HEK293 (cell line): ENCODE data around the gene DLX5.

ENCODE experiments used
- CTCF ChIA-PET: fragments of 350-600 bp; formaldehyde crosslinking; extraction: SDS; loops from one replicate; lab custom pipeline; 2021; ENCODE audit warnings: antibody characterized with exemption; lab: Yijun Ruan, JAX
- POLR2A ChIA-PET: fragments of 300-600 bp; formaldehyde crosslinking; extraction: SDS; loops from one replicate; lab custom pipeline; 2020; ENCODE audit warnings: antibody characterized with exemption, inconsistent platforms; lab: Yijun Ruan, JAX
- H3K27ac ChIP-seq: fragments of 200-500 bp; sonication (Bioruptor generic); 2 replicates; pipeline ENCODE4 v1.5.1; 2014; ENCODE audit warnings: low read depth, low read length, control low read depth, inconsistent platforms; ENCODE audit errors: extremely low read depth
- H3K36me3 ChIP-seq, 2 experiments: fragments of 200-500 bp in 1 of 2; sonication (Bioruptor generic) in 1 of 2; 1 replicate in 1 of 2; 2 replicates in 1 of 2; pipeline ENCODE4 v1.5.1; 2014 to 2017; ENCODE audit warnings: inconsistent platforms in 2 of 2, low read length in 2 of 2; ENCODE audit not compliant: control insufficient read depth in 2 of 2, insufficient read depth in 1 of 2
- H3K4me1 ChIP-seq: fragments of 200-500 bp; sonication (Bioruptor generic); 2 replicates; pipeline ENCODE4 v1.5.1; 2014; ENCODE audit warnings: mild to moderate bottlenecking, low read length, inconsistent platforms; ENCODE audit not compliant: control insufficient read depth, insufficient read depth
- H3K4me3 ChIP-seq: 2 replicates; pipeline ENCODE4 v1.5.1; 2011; ENCODE audit warnings: low read depth, mild to moderate bottlenecking, control low read depth, low read length, moderate library complexity
- H3K9me3 ChIP-seq: fragments of 200-500 bp; sonication (Bioruptor generic); 2 replicates; pipeline ENCODE4 v1.5.1; 2014; ENCODE audit warnings: low read depth, low read length, inconsistent platforms; ENCODE audit not compliant: control insufficient read depth, insufficient read depth
- GLIS1 ChIP-seq: fragments of 450-650 bp; formaldehyde crosslinking; IDR thresholded peaks from 2 replicates; pipeline ENCODE4 v1.5.1; 2016; ENCODE audit warnings: missing biosample characterization, missing genetic modification characterization
- SETDB1 ChIP-seq: IDR thresholded peaks from one replicate; pipeline ENCODE4 v1.6.1; 2017; ENCODE audit warnings: mild to moderate bottlenecking, low read length, moderate library complexity, mixed read lengths; ENCODE audit not compliant: insufficient read length
- TCF7L2 ChIP-seq: IDR thresholded peaks from 2 replicates; pipeline ENCODE4 v1.6.1; 2011; ENCODE audit warnings: low read depth, mild to moderate bottlenecking, inconsistent platforms, low read length, moderate library complexity, borderline replicate concordance
- TRIM28 ChIP-seq: IDR thresholded peaks from 2 replicates; pipeline ENCODE4 v1.6.1; 2011; ENCODE audit warnings: low read length, control low read depth, borderline replicate concordance
- ZBTB1 ChIP-seq: fragments of 450-650 bp; formaldehyde crosslinking; IDR thresholded peaks from 2 replicates; pipeline ENCODE4 v1.5.1; 2016; ENCODE audit warnings: missing biosample characterization, missing genetic modification characterization
- ZBTB48 ChIP-seq: fragments of 450-650 bp; formaldehyde crosslinking; IDR thresholded peaks from 2 replicates; pipeline ENCODE4 v1.5.1; 2016; ENCODE audit warnings: missing biosample characterization, missing genetic modification characterization
- ZBTB7A ChIP-seq: fragments of 450-650 bp; formaldehyde crosslinking; IDR thresholded peaks from 2 replicates; pipeline ENCODE4 v1.5.1; 2016; ENCODE audit warnings: low read depth, missing biosample characterization, missing genetic modification characterization
- ZFP3 ChIP-seq: fragments of 450-650 bp; formaldehyde crosslinking; IDR thresholded peaks from 2 replicates; pipeline ENCODE4 v1.5.1; 2016; ENCODE audit warnings: low read depth, missing biosample characterization, missing genetic modification characterization
- ZFP37 ChIP-seq: fragments of 450-650 bp; formaldehyde crosslinking; IDR thresholded peaks from 2 replicates; pipeline ENCODE4 v1.5.1; 2016; ENCODE audit warnings: missing biosample characterization, missing genetic modification characterization
- ZFP41 ChIP-seq: fragments of 450-650 bp; formaldehyde crosslinking; IDR thresholded peaks from 2 replicates; pipeline ENCODE4 v1.5.1; 2016; ENCODE audit warnings: missing biosample characterization, missing genetic modification characterization, borderline replicate concordance
- ZNF202 ChIP-seq: fragments of 450-650 bp; formaldehyde crosslinking; IDR thresholded peaks from 2 replicates; pipeline ENCODE4 v1.5.1; 2016; ENCODE audit warnings: missing biosample characterization, missing genetic modification characterization, borderline replicate concordance
- ZNF37A ChIP-seq: fragments of 450-650 bp; IDR thresholded peaks from 2 replicates; pipeline ENCODE4 v1.5.1; 2018; ENCODE audit warnings: missing biosample characterization, missing genetic modification characterization
- ZNF394 ChIP-seq: fragments of 450-650 bp; formaldehyde crosslinking; IDR thresholded peaks from 2 replicates; pipeline ENCODE4 v1.5.1; 2016; ENCODE audit warnings: missing biosample characterization, missing genetic modification characterization, mild to moderate bottlenecking, moderate library complexity, borderline replicate concordance
- ZNF426 ChIP-seq: fragments of 450-650 bp; formaldehyde crosslinking; IDR thresholded peaks from 2 replicates; pipeline ENCODE4 v1.5.1; 2017; ENCODE audit warnings: missing biosample characterization, missing genetic modification characterization, mild to moderate bottlenecking, inconsistent platforms, moderate library complexity
- ZNF473 ChIP-seq: fragments of 450-650 bp; formaldehyde crosslinking; IDR thresholded peaks from 2 replicates; pipeline ENCODE4 v1.5.1; 2017; ENCODE audit warnings: missing biosample characterization, missing genetic modification characterization
- ZNF530 ChIP-seq: fragments of 450-650 bp; formaldehyde crosslinking; IDR thresholded peaks from 2 replicates; pipeline ENCODE4 v1.5.1; 2016; ENCODE audit warnings: low read depth, missing biosample characterization, missing genetic modification characterization
- ZNF560 ChIP-seq: fragments of 450-650 bp; formaldehyde crosslinking; IDR thresholded peaks from 2 replicates; pipeline ENCODE4 v1.5.1; 2017; ENCODE audit warnings: missing biosample characterization, missing genetic modification characterization, borderline replicate concordance
- ZNF768 ChIP-seq: fragments of 450-650 bp; formaldehyde crosslinking; IDR thresholded peaks from 2 replicates; pipeline ENCODE4 v1.5.1; 2018; ENCODE audit warnings: missing biosample characterization, mild to moderate bottlenecking, missing genetic modification characterization
- ZNF776 ChIP-seq: fragments of 450-650 bp; formaldehyde crosslinking; IDR thresholded peaks from 2 replicates; pipeline ENCODE4 v1.5.0; 2017; ENCODE audit warnings: missing biosample characterization, missing genetic modification characterization, borderline replicate concordance
- ZXDB ChIP-seq: fragments of 450-650 bp; formaldehyde crosslinking; IDR thresholded peaks from 2 replicates; pipeline ENCODE4 v1.5.1; 2016; ENCODE audit warnings: missing biosample characterization, missing genetic modification characterization
- TF ChIP-seq, protein P1 (sequence below): fragments of 450-650 bp; formaldehyde crosslinking; IDR thresholded peaks from 2 replicates; pipeline ENCODE4 v1.5.1; 2017; ENCODE audit warnings: missing biosample characterization, mild to moderate bottlenecking, missing genetic modification characterization, moderate library complexity
- TF ChIP-seq, protein P2 (sequence below): fragments of 450-650 bp; formaldehyde crosslinking; IDR thresholded peaks from 2 replicates; pipeline ENCODE4 v1.5.1; 2016; ENCODE audit warnings: missing biosample characterization, missing genetic modification characterization
- TF ChIP-seq, protein P3 (sequence below): fragments of 450-650 bp; formaldehyde crosslinking; IDR thresholded peaks from 2 replicates; pipeline ENCODE4 v1.5.1; 2016; ENCODE audit warnings: missing biosample characterization, missing genetic modification characterization, low read depth

DLX5 gene

DNA sequence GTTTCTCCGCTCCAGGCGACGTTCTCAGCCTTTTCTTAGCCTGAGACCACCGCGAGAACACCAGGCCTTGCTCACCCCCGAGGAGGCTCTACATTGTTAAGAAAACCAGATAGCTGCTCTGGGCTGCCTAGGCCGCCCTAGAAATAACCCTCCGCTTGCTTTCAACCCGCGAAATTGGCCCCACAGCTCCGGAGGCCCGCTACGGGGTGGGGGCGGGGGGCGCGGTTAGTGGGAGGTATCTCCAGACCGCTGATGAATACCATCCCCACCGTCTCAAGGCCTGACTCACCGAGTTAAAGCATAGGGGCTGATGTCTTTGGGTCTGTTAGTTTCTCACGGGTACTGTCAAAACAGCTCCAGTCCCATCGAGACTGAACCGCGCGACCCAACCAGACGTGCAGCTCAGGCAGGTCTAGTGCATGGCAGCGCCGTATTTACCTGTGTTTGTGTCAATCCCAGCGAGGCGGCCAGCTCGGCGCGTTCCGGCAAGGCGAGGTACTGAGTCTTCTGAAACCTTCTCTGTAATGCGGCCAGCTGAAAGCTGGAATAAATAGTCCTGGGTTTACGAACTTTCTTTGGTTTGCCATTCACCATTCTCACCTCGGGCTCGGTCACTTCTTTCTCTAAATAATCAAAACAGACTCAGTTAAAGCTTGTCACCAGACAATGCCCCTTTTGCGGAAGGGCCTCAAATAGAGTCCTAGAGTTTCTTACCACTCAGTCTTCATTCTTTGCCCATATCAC, 2.7 kb downstream of the DLX5 start:
- H3K9me3 ChIP-seq = no peaks in the 10 kb centered on the region
- CTCF ChIA-PET = interaction anchor here (0.5 kb wide), 1 partner anchor 244 kb away, joined by 3 read pairs; no protein-coding TSS in a partner anchor
- POLR2A ChIA-PET = interaction anchor here (0.5 kb wide), 1 partner anchor 640 kb away, joined by 6 read pairs; no protein-coding TSS in a partner anchor
- no peak overlapping the region for H3K27ac ChIP-seq
- TF ChIP-seq ZNF37A (tag by site-specific recombination) (no peak), GLIS1 (tag by site-specific recombination) (no peak), ZBTB48 (no peak), ZFP3 (tag by site-specific recombination) (no peak), ZNF560 (tag by site-specific recombination) (no peak), ZNF768 (tag by site-specific recombination) (no peak), ZBTB1 (tag by site-specific recombination) (no peak), ZNF530 (tag by site-specific recombination) (no peak), ZNF202 (tag by site-specific recombination) (no peak), ZBTB7A (no peak), SETDB1 (no peak)
- TF ChIP-seq, protein P1, sequence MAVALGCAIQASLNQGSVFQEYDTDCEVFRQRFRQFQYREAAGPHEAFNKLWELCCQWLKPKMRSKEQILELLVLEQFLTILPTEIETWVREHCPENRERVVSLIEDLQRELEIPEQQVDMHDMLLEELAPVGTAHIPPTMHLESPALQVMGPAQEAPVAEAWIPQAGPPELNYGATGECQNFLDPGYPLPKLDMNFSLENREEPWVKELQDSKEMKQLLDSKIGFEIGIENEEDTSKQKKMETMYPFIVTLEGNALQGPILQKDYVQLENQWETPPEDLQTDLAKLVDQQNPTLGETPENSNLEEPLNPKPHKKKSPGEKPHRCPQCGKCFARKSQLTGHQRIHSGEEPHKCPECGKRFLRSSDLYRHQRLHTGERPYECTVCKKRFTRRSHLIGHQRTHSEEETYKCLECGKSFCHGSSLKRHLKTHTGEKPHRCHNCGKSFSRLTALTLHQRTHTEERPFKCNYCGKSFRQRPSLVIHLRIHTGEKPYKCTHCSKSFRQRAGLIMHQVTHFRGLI (tag by site-specific recombination) = no peak
- TF ChIP-seq, protein P2, sequence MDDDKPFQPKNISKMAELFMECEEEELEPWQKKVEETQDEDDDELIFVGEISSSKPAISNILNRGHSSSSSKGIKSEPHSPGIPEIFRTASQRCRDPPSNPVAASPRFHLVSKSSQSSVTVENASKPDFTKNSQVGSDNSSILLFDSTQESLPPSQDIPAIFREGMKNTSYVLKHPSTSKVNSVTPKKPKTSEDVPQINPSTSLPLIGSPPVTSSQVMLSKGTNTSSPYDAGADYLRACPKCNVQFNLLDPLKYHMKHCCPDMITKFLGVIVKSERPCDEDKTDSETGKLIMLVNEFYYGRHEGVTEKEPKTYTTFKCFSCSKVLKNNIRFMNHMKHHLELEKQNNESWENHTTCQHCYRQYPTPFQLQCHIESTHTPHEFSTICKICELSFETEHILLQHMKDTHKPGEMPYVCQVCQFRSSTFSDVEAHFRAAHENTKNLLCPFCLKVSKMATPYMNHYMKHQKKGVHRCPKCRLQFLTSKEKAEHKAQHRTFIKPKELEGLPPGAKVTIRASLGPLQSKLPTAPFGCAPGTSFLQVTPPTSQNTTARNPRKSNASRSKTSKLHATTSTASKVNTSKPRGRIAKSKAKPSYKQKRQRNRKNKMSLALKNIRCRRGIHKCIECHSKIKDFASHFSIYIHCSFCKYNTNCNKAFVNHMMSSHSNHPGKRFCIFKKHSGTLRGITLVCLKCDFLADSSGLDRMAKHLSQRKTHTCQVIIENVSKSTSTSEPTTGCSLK (tag by site-specific recombination) = no peak
- TF ChIP-seq, all 188 proteins: peak for 0
- peaks cover 0 to 3% of the 10 kb centered on the region in 2 experiments; a peak in 1 of 3 replicates for H3K36me3 ChIP-seq
- no peak overlapping the region for H3K4me3 ChIP-seq
- H3K4me1 ChIP-seq = no peaks in the 10 kb centered on the region

DNA sequence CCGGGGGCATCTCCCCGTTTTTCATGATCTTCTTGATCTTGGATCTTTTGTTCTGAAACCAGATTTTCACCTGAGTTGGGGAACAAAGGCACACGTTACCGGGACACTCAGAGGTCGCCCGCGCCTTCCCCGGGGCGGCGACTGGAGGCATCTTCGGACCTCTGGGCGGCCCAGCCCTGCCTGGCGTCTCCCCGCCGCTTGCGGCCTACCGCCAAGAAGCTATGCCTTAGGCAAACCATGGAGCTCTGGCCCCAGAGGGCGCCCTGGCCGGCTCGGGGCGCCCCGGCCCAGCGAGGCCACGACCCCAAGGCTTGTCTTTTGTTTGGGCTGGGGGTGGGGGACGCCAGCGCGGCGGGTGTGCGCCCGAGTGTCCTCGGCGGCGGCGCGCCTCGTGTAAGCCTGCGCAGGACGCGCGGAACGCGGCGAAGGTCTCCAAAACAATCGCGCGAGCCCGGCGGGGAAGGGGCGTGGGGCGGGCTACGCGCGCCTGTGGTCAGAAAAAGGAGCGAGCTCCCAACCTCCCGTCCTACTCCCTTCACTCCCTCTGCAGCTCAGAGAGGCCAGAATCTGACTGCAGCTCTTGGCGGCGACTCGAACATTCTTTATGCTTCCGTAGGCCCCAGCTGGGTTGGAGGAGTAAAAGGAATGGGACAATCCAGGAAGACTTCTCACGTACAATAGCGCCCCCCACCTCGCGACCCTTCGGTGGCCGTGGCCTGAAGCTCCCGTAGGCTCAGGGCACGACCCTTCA, 3.5 kb downstream of the DLX5 start:
- Histone ChIP-seq H3K27ac (no peak overlapping the region), H3K9me3 (no peaks in the 10 kb centered on the region), H3K4me1 (no peaks in the 10 kb centered on the region), H3K36me3 (peaks cover 0 to 3% of the 10 kb centered on the region in 2 experiments; a peak in 1 of 3 replicates), H3K4me3 (no peak overlapping the region)
- TF ChIP-seq ZNF473 (tag by site-specific recombination) = no peak
- TF ChIP-seq, protein P3, sequence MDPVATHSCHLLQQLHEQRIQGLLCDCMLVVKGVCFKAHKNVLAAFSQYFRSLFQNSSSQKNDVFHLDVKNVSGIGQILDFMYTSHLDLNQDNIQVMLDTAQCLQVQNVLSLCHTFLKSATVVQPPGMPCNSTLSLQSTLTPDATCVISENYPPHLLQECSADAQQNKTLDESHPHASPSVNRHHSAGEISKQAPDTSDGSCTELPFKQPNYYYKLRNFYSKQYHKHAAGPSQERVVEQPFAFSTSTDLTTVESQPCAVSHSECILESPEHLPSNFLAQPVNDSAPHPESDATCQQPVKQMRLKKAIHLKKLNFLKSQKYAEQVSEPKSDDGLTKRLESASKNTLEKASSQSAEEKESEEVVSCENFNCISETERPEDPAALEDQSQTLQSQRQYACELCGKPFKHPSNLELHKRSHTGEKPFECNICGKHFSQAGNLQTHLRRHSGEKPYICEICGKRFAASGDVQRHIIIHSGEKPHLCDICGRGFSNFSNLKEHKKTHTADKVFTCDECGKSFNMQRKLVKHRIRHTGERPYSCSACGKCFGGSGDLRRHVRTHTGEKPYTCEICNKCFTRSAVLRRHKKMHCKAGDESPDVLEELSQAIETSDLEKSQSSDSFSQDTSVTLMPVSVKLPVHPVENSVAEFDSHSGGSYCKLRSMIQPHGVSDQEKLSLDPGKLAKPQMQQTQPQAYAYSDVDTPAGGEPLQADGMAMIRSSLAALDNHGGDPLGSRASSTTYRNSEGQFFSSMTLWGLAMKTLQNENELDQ (tag by site-specific recombination) = no peak
- no peak for TF ChIP-seq TCF7L2
- TF ChIP-seq ZFP41 (tag by site-specific recombination) = no peak
- no peak for TF ChIP-seq TRIM28
- no peak for TF ChIP-seq ZNF426 (tag by site-specific recombination)
- no peak for TF ChIP-seq ZFP37 (tag by site-specific recombination)
- TF ChIP-seq, protein P1 (tag by site-specific recombination) = no peak
- no peak for TF ChIP-seq ZXDB
- no peak for TF ChIP-seq ZNF776 (tag by site-specific recombination)
- TF ChIP-seq ZNF394 = no peak
- POLR2A ChIA-PET = interaction anchor here (0.5 to 2.3 kb wide), 2 partner anchors 16 to 639 kb away, joined by 6 read pairs; partner anchors contain the start of gene DLX6
- CTCF ChIA-PET = interaction anchor here (0.5 kb wide), 1 partner anchor 244 kb away, joined by 3 read pairs; no protein-coding TSS in a partner anchor
